Measurements from ENCODE around the gene TPSG1. TPM values are rescaled to one million over a fixed set of nuclear protein-coding genes. Genes with fewer than 3 reads are reported as not detected.
A peak's percentile ranks its signal among the peaks of the same experiment; 100 is the strongest.
"Not testable (repeated sequence)": the region's sequence is repeated elsewhere in the genome, so short reads cannot be mapped to it uniquely, and the experiment has no call there.

TPSG1 gene
- total and polyA plus RNA-seq, 2 donors = 0.14 TPM; not detected in 1

DNA sequence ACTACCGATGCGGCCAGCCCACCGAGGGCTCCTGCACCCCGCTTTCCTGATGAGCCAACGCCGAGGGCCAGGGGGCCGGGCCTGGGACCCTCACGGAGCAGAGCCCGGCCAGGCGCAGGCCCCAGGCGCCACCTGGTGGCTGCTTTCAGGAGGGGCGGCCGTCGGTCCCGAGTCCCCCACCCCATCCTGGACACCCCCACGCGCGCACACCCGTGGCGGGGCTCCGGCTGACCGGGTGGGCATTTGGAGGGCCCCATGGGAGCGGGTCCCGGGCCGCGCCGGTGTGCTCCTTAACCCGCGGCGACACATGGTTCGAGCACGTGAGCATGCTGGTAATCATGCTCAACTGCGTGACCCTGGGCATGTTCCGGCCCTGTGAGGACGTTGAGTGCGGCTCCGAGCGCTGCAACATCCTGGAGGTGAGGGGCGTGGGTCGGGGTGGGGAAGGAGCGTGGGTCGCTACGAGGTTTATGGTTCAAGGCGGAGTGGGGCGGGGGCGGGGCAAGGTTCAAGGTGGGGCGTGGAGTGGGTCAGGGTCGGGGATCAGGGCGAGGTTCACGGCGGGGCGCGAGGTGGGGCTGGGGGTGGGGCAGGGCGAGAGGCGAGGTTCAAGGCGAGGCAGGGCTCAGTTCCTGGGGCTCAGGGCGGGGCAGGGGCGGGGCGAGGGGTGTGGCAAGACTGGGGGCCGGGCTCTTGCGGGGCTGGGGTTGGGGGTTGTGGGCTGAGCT lies 30.2 kb downstream of the TPSG1 start:
- Histone ChIP-seq H3K27me3 (ENCODE audit: control insufficient read depth in 2 of 2, insufficient read depth in 1 of 2, low read length in 1 of 2) (peaks cover 0 to 7% of the 10 kb centered on the region in 2 donors), H3K4me1 (ENCODE audit: control insufficient read depth in 2 of 2, insufficient read depth in 2 of 2, low read length in 2 of 2) (no peaks in the 10 kb centered on the region)
- WGBS = 35% methylated on average over 61 of the region's 61 CpGs

DNA sequence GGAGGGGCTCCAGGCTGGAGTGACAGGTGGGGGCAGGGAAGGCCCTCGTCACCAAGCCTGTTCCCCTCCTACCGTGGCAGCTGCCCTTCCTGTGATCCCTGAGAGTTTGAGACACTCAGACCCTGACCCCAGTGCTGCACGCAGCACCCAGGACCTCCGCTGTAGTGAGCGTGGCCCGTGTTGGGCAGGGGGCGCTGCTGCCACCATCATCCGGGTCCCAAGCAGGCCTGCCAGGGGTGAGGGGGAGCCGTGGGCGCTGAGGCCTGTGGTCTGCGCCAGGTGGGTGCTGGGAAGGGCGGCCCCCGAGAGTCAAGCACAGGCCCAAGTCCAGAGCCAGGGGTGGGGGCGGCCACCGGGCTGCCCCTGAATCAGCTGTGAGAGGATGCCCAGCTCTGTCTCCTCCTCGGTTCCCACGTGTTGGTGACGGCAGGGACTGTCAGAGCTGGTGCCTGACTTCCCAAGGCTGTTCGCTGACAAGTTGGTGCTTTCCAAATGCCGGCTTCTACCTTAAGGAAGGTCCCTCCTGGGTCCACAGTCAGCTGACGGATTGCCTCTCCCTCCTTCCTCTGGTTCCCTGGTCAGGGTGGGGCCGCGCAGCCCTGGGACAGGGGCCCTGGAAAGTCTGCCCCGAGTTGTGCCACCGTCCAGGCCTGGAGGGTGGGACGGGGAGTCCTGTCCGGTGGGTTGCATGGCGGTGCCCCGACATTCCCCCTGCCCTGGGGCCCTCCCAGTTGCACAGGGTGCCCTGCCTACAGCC lies 31.1 kb downstream of the TPSG1 start:
- no peak for DNase-seq (ENCODE audit: low read depth in 6 of 9, low spot score in 9 of 9)
- Histone ChIP-seq H3K27ac (ENCODE audit: low read depth in 1 of 2, low read length in 1 of 2) (no peak overlapping the region), H3K36me3 (ENCODE audit: control insufficient read depth in 2 of 2, insufficient read depth in 2 of 2, low read length in 1 of 2) (no peaks in the 10 kb centered on the region), H3K9me3 (ENCODE audit: control insufficient read depth in 2 of 2, insufficient read depth in 1 of 2, low read length in 1 of 2) (no peaks in the 10 kb centered on the region), H3K4me1 (ENCODE audit: control insufficient read depth in 2 of 2, insufficient read depth in 2 of 2, low read length in 2 of 2) (no peaks in the 10 kb centered on the region), H3K4me3 (ENCODE audit: low read length in 2 of 2) (no peak overlapping the region), H3K27me3 (ENCODE audit: control insufficient read depth in 2 of 2, insufficient read depth in 1 of 2, low read length in 1 of 2) (peaks cover 0 to 7% of the 10 kb centered on the region in 2 donors)
- 80% methylated on average over 29 of the region's 29 CpGs for WGBS

More for the DNA sequence above, 30.2 kb downstream of the TPSG1 start:
- no peak overlapping the region for H3K27ac ChIP-seq (ENCODE audit: low read depth in 1 of 2, low read length in 1 of 2)
- no peak overlapping the region for H3K4me3 ChIP-seq (ENCODE audit: low read length in 2 of 2)
- H3K9me3 ChIP-seq (ENCODE audit: control insufficient read depth in 2 of 2, insufficient read depth in 1 of 2, low read length in 1 of 2) = peaks cover 0 to 6% of the 10 kb centered on the region in 2 donors
- no peaks in the 10 kb centered on the region for H3K36me3 ChIP-seq (ENCODE audit: control insufficient read depth in 2 of 2, insufficient read depth in 2 of 2, low read length in 1 of 2)
- DNase-seq (ENCODE audit: low read depth in 6 of 9, low spot score in 9 of 9) = peak in 2 of 9 donors; percentile 7 to 12

GRCh38 chr16:1193143-1193824 lies 31.8 kb downstream of the TPSG1 start:
- WGBS = 74% methylated on average over 30 of the region's 30 CpGs
- Histone ChIP-seq H3K9me3 (ENCODE audit: control insufficient read depth in 2 of 2, insufficient read depth in 1 of 2, low read length in 1 of 2) (no peaks in the 10 kb centered on the region), H3K36me3 (ENCODE audit: control insufficient read depth in 2 of 2, insufficient read depth in 2 of 2, low read length in 1 of 2) (no peaks in the 10 kb centered on the region), H3K27me3 (ENCODE audit: control insufficient read depth in 2 of 2, insufficient read depth in 1 of 2, low read length in 1 of 2) (peaks cover 0 to 12% of the 10 kb centered on the region in 2 donors), H3K4me3 (ENCODE audit: low read length in 2 of 2) (no peak overlapping the region), H3K27ac (ENCODE audit: low read depth in 1 of 2, low read length in 1 of 2) (no peak overlapping the region), H3K4me1 (ENCODE audit: control insufficient read depth in 2 of 2, insufficient read depth in 2 of 2, low read length in 2 of 2) (no peaks in the 10 kb centered on the region)
- DNase-seq (ENCODE audit: low read depth in 6 of 9, low spot score in 9 of 9) = no peak

DNA sequence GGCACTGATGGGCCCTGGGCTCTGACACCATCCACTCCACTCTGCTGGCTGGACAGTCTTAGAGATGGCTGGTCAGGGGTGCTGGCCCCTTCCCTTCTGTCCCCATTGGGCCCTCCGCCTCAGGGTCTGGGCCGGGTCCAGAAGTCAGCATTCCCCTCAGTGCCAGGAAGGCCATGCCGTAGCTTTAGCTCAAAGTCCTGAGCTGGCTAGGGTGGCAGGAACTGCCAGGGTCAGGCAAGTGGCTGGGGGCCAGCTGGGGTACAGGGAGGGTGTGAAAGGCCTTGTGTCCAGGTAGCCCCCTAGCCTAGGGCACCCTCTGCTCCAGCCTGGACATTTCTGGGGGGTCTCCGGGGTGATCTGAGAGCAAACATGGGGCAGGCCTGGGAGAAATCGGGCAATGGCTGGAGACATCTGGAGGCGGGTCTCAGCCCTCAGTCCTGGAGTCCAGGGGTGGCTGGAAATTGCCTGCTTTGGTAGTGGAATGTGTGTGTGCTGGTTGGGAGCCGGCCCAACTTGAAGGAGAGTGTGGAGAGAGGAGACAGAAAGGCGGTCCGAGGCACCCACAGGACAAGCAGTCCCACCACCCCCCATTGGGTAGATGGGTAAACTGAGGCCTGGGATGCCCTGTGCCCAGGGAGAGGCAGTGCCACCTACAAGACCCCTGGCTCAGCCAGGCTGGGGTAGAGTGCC lies 32.5 kb downstream of the TPSG1 start:
- H3K9me3 ChIP-seq (ENCODE audit: control insufficient read depth in 2 of 2, insufficient read depth in 1 of 2, low read length in 1 of 2) = no peaks in the 10 kb centered on the region
- no peaks in the 10 kb centered on the region for H3K36me3 ChIP-seq (ENCODE audit: control insufficient read depth in 2 of 2, insufficient read depth in 2 of 2, low read length in 1 of 2)
- H3K4me1 ChIP-seq (ENCODE audit: control insufficient read depth in 2 of 2, insufficient read depth in 2 of 2, low read length in 2 of 2) = no peaks in the 10 kb centered on the region
- peaks cover 0 to 12% of the 10 kb centered on the region in 2 donors for H3K27me3 ChIP-seq (ENCODE audit: control insufficient read depth in 2 of 2, insufficient read depth in 1 of 2, low read length in 1 of 2)
- 90% methylated on average over 9 of the region's 9 CpGs for WGBS
- no peak for DNase-seq (ENCODE audit: low read depth in 6 of 9, low spot score in 9 of 9)
- no peak overlapping the region for H3K4me3 ChIP-seq (ENCODE audit: low read length in 2 of 2)
- no peak overlapping the region for H3K27ac ChIP-seq (ENCODE audit: low read depth in 1 of 2, low read length in 1 of 2)

GRCh38 chr16:1190789-1191188 lies 34.3 kb downstream of the TPSG1 start:
- WGBS = 96% methylated on average over 11 of the region's 11 CpGs
- H3K4me1 ChIP-seq (ENCODE audit: control insufficient read depth in 2 of 2, insufficient read depth in 2 of 2, low read length in 2 of 2); H3K36me3 ChIP-seq (ENCODE audit: control insufficient read depth in 2 of 2, insufficient read depth in 2 of 2, low read length in 1 of 2); DNase-seq (ENCODE audit: low read depth in 6 of 9, low spot score in 9 of 9); H3K4me3 ChIP-seq (ENCODE audit: low read length in 2 of 2); H3K27ac ChIP-seq (ENCODE audit: low read depth in 1 of 2, low read length in 1 of 2); H3K9me3 ChIP-seq (ENCODE audit: control insufficient read depth in 2 of 2, insufficient read depth in 1 of 2, low read length in 1 of 2): not testable (repeated sequence)
- H3K27me3 ChIP-seq (ENCODE audit: control insufficient read depth in 2 of 2, insufficient read depth in 1 of 2, low read length in 1 of 2) = peaks cover 0 to 12% of the 10 kb centered on the region in 2 donors

DNA sequence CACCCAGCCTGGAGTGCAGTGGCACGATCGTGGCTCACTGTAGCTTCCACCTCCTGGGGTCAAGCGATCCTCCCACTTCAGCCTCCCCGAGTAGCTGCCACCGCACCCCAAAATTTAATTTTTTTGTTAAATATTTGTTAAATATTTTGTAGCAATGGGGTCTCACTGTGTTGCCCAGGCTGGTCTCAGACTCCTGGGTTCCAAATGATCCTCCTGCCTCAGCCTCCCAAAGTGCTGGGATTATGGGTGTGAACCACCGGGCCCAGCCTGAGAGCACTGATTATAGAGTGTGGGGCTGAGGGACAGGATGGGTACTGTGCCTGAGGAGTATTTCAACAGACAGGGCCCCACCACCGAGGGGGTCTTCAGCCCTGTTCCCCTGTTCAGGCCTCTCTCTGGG lies 35.6 kb downstream of the TPSG1 start:
- peaks cover 0 to 11% of the 10 kb centered on the region in 2 donors for H3K27me3 ChIP-seq (ENCODE audit: control insufficient read depth in 2 of 2, insufficient read depth in 1 of 2, low read length in 1 of 2)

GRCh38 chr16:1188432-1189189 lies 36.5 kb downstream of the TPSG1 start:
- Histone ChIP-seq H3K27ac (ENCODE audit: low read depth in 1 of 2, low read length in 1 of 2) (no peak overlapping the region), H3K4me3 (ENCODE audit: low read length in 2 of 2) (no peak overlapping the region), H3K9me3 (ENCODE audit: control insufficient read depth in 2 of 2, insufficient read depth in 1 of 2, low read length in 1 of 2) (peaks cover 0 to 17% of the 10 kb centered on the region in 2 donors), H3K27me3 (ENCODE audit: control insufficient read depth in 2 of 2, insufficient read depth in 1 of 2, low read length in 1 of 2) (peaks cover 0 to 14% of the 10 kb centered on the region in 2 donors), H3K36me3 (ENCODE audit: control insufficient read depth in 2 of 2, insufficient read depth in 2 of 2, low read length in 1 of 2) (no peaks in the 10 kb centered on the region), H3K4me1 (ENCODE audit: control insufficient read depth in 2 of 2, insufficient read depth in 2 of 2, low read length in 2 of 2) (no peaks in the 10 kb centered on the region)
- DNase-seq (ENCODE audit: low read depth in 6 of 9, low spot score in 9 of 9) = peak in 8 of 9 donors; percentile 10 to 52 (median 34)
- whole genome bisulfite sequencing = 51% methylated on average over 32 of the region's 32 CpGs

More for the DNA sequence above, 35.6 kb downstream of the TPSG1 start:
- no peak overlapping the region for H3K27ac ChIP-seq (ENCODE audit: low read depth in 1 of 2, low read length in 1 of 2)
- H3K9me3 ChIP-seq (ENCODE audit: control insufficient read depth in 2 of 2, insufficient read depth in 1 of 2, low read length in 1 of 2) = peaks cover 0 to 15% of the 10 kb centered on the region in 2 donors
- 77% methylated on average over 7 of the region's 7 CpGs for WGBS
- no peak for DNase-seq (ENCODE audit: low read depth in 6 of 9, low spot score in 9 of 9)
- H3K36me3 ChIP-seq (ENCODE audit: control insufficient read depth in 2 of 2, insufficient read depth in 2 of 2, low read length in 1 of 2) = no peaks in the 10 kb centered on the region
- no peaks in the 10 kb centered on the region for H3K4me1 ChIP-seq (ENCODE audit: control insufficient read depth in 2 of 2, insufficient read depth in 2 of 2, low read length in 2 of 2)
- no peak overlapping the region for H3K4me3 ChIP-seq (ENCODE audit: low read length in 2 of 2)

DNA sequence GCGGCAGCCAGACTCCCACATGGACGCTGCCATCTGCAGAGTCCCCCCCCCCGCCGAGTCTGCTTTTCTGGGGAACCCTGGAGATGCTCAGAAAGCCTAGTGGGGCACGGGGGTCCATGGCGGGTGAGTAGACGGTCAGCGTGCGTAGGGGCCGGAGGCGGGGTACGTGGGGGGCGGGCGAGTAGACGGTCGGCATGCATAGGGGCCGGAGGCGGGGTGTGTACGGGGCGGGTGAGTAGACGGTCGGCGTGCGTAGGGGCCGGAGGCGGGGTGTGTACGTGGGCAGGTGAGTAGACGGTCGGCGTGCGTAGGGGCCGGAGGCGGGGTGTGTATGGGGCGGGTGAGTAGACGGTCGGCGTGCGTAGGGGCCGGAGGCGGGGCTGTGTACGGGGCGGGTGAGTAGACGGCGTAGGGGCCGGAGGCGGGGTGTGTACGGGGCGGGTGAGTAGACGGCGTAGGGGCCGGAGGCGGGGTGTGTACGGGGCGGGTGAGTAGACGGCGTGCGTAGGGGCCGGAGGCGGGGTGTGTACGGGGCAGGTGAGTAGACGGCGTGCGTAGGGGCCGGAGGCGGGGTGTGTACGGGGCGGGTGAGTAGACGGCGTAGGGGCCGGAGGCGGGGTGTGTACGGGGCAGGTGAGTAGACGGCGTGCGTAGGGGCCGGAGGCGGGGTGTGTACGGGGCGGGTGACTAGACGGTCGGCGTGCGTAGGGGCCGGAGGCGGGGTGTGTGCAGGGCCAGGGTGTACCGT lies 39.4 kb downstream of the TPSG1 start:
- not testable (repeated sequence) for H3K27ac ChIP-seq (ENCODE audit: low read depth in 1 of 2, low read length in 1 of 2); H3K36me3 ChIP-seq (ENCODE audit: control insufficient read depth in 2 of 2, insufficient read depth in 2 of 2, low read length in 1 of 2); H3K4me1 ChIP-seq (ENCODE audit: control insufficient read depth in 2 of 2, insufficient read depth in 2 of 2, low read length in 2 of 2); H3K4me3 ChIP-seq (ENCODE audit: low read length in 2 of 2)
- 88% methylated on average over 62 of the region's 86 CpGs for WGBS
- DNase-seq (ENCODE audit: low read depth in 6 of 9, low spot score in 9 of 9) = peak in 1 of 9 donors; percentile 20
- Histone ChIP-seq H3K9me3 (ENCODE audit: control insufficient read depth in 2 of 2, insufficient read depth in 1 of 2, low read length in 1 of 2) (peaks cover 0 to 23% of the 10 kb centered on the region in 2 donors), H3K27me3 (ENCODE audit: control insufficient read depth in 2 of 2, insufficient read depth in 1 of 2, low read length in 1 of 2) (peaks cover 0 to 32% of the 10 kb centered on the region in 2 donors)

All from thymus (tissue), 11 donors.